Right atrium auricular region (tissue), 2 donors: ENCODE data around the gene CLDN9. TPM values are rescaled to one million over a fixed set of nuclear protein-coding genes. Genes with fewer than 3 reads are reported as not detected.

ENCODE experiments used
- DNase-seq: peaks from one replicate; pipeline ENCODE4 v3.0.0-alpha.2; 2019; ENCODE audit warnings: low spot score
- H3K27ac ChIP-seq, 2 donors: fragments of 200-600 bp; sonication (generic); 1 replicate in 1 of 2; 2 replicates in 1 of 2; pipeline ENCODE4 v1.5.1; 2016 to 2019
- H3K27me3 ChIP-seq, 2 donors: fragments of 200-600 bp; sonication (generic); one replicate each; pipeline versions ENCODE4 v1.5.1 to v1.6.0; 2017 to 2019
- H3K36me3 ChIP-seq: fragments of 200-600 bp; sonication (generic); one replicate; pipeline ENCODE4 v1.5.1; 2016
- H3K4me1 ChIP-seq, 2 donors: fragments of 200-600 bp; sonication (generic); one replicate each; pipeline versions ENCODE4 v1.5.1 to v1.6.0; 2017 to 2019
- H3K4me3 ChIP-seq, 2 donors: fragments of 200-600 bp; sonication (generic); 1 replicate in 1 of 2; 2 replicates in 1 of 2; pipeline ENCODE4 v1.5.1; 2017 to 2019; ENCODE audit warnings: mild to moderate bottlenecking in 1 of 2, moderate library complexity in 1 of 2
- H3K9me3 ChIP-seq, 2 donors: fragments of 200-600 bp; sonication (generic); one replicate each; pipeline ENCODE4 v1.5.1; 2019
- CTCF ChIP-seq, 2 donors: fragments of 200-600 bp; sonication (generic); IDR thresholded peaks; one replicate each; pipeline ENCODE4 v1.5.1; 2019; ENCODE audit warnings: antibody characterized with exemption in 2 of 2
- total RNA-seq, 2 donors: library from RNA; depleted of rRNA; stranded (reverse); fragments of >200 nt; gene quantifications; one replicate each; pipeline ENCODE4 v1.1.0, GENCODE V29; 2016

The CLDN9 gene
- total RNA-seq, 2 donors from 2014 or later = 0.39 TPM; not detected in 1

GRCh38 chr16:3028716-3029319, 16.1 kb downstream of the CLDN9 start:
- TF ChIP-seq CTCF (IDR thresholded peaks at IDR 0.05) = no peak
- peaks cover 13% of the 10 kb centered on the region for H3K36me3 ChIP-seq
- no peak overlapping the region for H3K4me3 ChIP-seq
- no peaks in the 10 kb centered on the region for H3K9me3 ChIP-seq
- H3K27ac ChIP-seq = no peak overlapping the region
- DNase-seq = no peak
- H3K4me1 ChIP-seq = peaks cover 0 to 24% of the 10 kb centered on the region in 2 donors
- peaks cover 4 to 7% of the 10 kb centered on the region in 2 donors for H3K27me3 ChIP-seq

GRCh38 chr16:3029491-3030221, 16.9 kb downstream of the CLDN9 start:
- Histone ChIP-seq H3K27me3 (peaks cover 4 to 7% of the 10 kb centered on the region in 2 donors), H3K4me3 (peak overlapping the region in 1 of 2 donors; percentile 3), H3K4me1 (peaks cover 0 to 20% of the 10 kb centered on the region in 2 donors), H3K36me3 (peaks cover 13% of the 10 kb centered on the region), H3K9me3 (no peaks in the 10 kb centered on the region), H3K27ac (no peak overlapping the region)
- DNase-seq = no peak
- TF ChIP-seq CTCF (IDR thresholded peaks at IDR 0.05) = no peak

- Histone ChIP-seq H3K27ac (no peak overlapping the region), H3K9me3 (no peaks in the 10 kb centered on the region), H3K27me3 (peaks cover 6 to 9% of the 10 kb centered on the region in 2 donors), H3K4me3 (no peak overlapping the region), H3K36me3 (peaks cover 13% of the 10 kb centered on the region), H3K4me1 (peaks cover 0 to 15% of the 10 kb centered on the region in 2 donors)
- no peak for TF ChIP-seq CTCF (IDR thresholded peaks at IDR 0.05)
- DNase-seq = no peak
Observed at GRCh38 chr16:3030222-3031212, 17.8 kb downstream of the CLDN9 start.

GRCh38 chr16:3032624-3033023, 19.9 kb downstream of the CLDN9 start:
- no peak for TF ChIP-seq CTCF (IDR thresholded peaks at IDR 0.05)
- H3K4me1 ChIP-seq = peaks cover 0 to 27% of the 10 kb centered on the region in 2 donors
- H3K27me3 ChIP-seq = peaks cover 13 to 30% of the 10 kb centered on the region in 2 donors

GRCh38 chr16:3035289-3035971, 22.7 kb downstream of the CLDN9 start:
- H3K4me3 ChIP-seq = no peak overlapping the region
- no peak for DNase-seq
- no peaks in the 10 kb centered on the region for H3K9me3 ChIP-seq
- H3K27me3 ChIP-seq = peaks cover 9 to 39% of the 10 kb centered on the region in 2 donors
- TF ChIP-seq CTCF (IDR thresholded peaks at IDR 0.05) = no peak
- H3K27ac ChIP-seq = no peak overlapping the region
- H3K36me3 ChIP-seq = no peaks in the 10 kb centered on the region
- H3K4me1 ChIP-seq = peaks cover 0 to 12% of the 10 kb centered on the region in 2 donors

More at GRCh38 chr16:3032624-3033023, 19.9 kb downstream of the CLDN9 start:
- no peak for DNase-seq
- H3K9me3 ChIP-seq = no peaks in the 10 kb centered on the region
- H3K4me3 ChIP-seq = no peak overlapping the region
- no peaks in the 10 kb centered on the region for H3K36me3 ChIP-seq
- no peak overlapping the region for H3K27ac ChIP-seq
